Lower leg skin (tissue), 3 donors: ENCODE measurements around the gene ACOXL.

ENCODE experiments used
- POLR2A ChIP-seq, 2 donors: fragments of 450-650 bp; IDR thresholded peaks; one replicate each; pipeline ENCODE4 v1.6.1; 2016 to 2017; ENCODE audit warnings: antibody characterized with exemption in 2 of 2, mild to moderate bottlenecking in 1 of 2, moderate library complexity in 1 of 2
- TF ChIP-seq, protein P1 (sequence below), 3 donors: fragments of 450-650 bp; IDR thresholded peaks; one replicate each; pipeline ENCODE4 v1.5.1; 2016; ENCODE audit warnings: antibody characterized with exemption in 3 of 3, mild to moderate bottlenecking in 3 of 3, moderate library complexity in 2 of 3

DNA sequence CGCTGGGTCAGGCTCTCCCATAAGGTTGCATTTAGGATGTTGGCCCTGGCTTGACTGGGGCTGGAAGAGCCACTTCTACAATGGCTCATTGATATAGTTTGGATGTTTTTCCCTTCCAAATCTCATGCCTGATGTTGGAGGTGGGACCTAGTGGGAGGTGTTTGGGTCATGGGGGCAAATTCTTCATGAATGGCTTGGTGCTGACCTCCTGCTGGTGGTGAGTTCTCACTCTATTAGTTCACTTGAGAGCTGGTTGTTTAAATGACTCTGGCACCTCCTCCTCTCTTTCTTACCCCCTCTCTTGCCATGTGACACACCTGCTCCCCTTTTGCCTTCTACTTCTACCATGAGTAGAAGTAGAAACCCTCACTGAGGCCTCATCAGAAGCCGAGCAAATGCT lies 20.5 kb downstream of the ACOXL start:
- TF ChIP-seq, protein P1, sequence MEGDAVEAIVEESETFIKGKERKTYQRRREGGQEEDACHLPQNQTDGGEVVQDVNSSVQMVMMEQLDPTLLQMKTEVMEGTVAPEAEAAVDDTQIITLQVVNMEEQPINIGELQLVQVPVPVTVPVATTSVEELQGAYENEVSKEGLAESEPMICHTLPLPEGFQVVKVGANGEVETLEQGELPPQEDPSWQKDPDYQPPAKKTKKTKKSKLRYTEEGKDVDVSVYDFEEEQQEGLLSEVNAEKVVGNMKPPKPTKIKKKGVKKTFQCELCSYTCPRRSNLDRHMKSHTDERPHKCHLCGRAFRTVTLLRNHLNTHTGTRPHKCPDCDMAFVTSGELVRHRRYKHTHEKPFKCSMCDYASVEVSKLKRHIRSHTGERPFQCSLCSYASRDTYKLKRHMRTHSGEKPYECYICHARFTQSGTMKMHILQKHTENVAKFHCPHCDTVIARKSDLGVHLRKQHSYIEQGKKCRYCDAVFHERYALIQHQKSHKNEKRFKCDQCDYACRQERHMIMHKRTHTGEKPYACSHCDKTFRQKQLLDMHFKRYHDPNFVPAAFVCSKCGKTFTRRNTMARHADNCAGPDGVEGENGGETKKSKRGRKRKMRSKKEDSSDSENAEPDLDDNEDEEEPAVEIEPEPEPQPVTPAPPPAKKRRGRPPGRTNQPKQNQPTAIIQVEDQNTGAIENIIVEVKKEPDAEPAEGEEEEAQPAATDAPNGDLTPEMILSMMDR (IDR thresholded peaks at IDR 0.05), result no peak
- no peak for TF ChIP-seq POLR2A (IDR thresholded peaks at IDR 0.05)
